HG02938 (cell line): ENCODE measurements around the gene LRRC56.
"Not testable (repeated sequence)": the region's sequence is repeated elsewhere in the genome, so short reads cannot be mapped to it uniquely, and the experiment has no call there.

Experiments used
- ATAC-seq: cut with Tn5 transposase; IDR thresholded peaks from one replicate; pipeline ENCODE4 v1.9.1; 2021; ENCODE audit warnings: mild to moderate bottlenecking, moderate library complexity; ENCODE audit not compliant: unreplicated experiment

Gene LRRC56

GRCh38 chr11:501001-501682, 36.2 kb upstream of the LRRC56 start:
- ATAC-seq: no peak

- ATAC-seq: no peak
Measured at GRCh38 chr11:501683-502287, 35.5 kb upstream of the LRRC56 start.

- no peak for ATAC-seq
Measured at GRCh38 chr11:502288-503178, 34.8 kb upstream of the LRRC56 start.

GRCh38 chr11:503179-503981, 33.9 kb upstream of the LRRC56 start:
- no peak for ATAC-seq

- ATAC-seq: no peak
Measured at GRCh38 chr11:504053-504993, 33.0 kb upstream of the LRRC56 start.

- ATAC-seq: no peak
Measured at GRCh38 chr11:504994-505344, 32.4 kb upstream of the LRRC56 start.

- peak; percentile 64 for ATAC-seq
Measured at GRCh38 chr11:506238-506994, 30.9 kb upstream of the LRRC56 start.

- peak; percentile 32 for ATAC-seq
Measured at GRCh38 chr11:506995-507726, 30.2 kb upstream of the LRRC56 start, which contains the start of gene RNH1. RNH1 (minus strand) TSS chr11:507242; CDS start chr11:502162, 5,080 bp downstream.

GRCh38 chr11:507727-508515, 29.4 kb upstream of the LRRC56 start:
- ATAC-seq: no peak

GRCh38 chr11:508956-509355, 28.4 kb upstream of the LRRC56 start:
- ATAC-seq: no peak

- no peak for ATAC-seq
Measured at GRCh38 chr11:512761-513595, 24.3 kb upstream of the LRRC56 start.

GRCh38 chr11:514606-515005, 22.7 kb upstream of the LRRC56 start:
- ATAC-seq: no peak

GRCh38 chr11:515131-515530, 22.2 kb upstream of the LRRC56 start:
- no peak for ATAC-seq

GRCh38 chr11:516400-516799, 20.9 kb upstream of the LRRC56 start:
- no peak for ATAC-seq

GRCh38 chr11:516918-517685, 20.2 kb upstream of the LRRC56 start:
- ATAC-seq: not testable (repeated sequence)
